Fibroblast of the conjunctiva (primary cell): ENCODE measurements around the gene CTNNAL1.
"Not testable (repeated sequence)": the region's sequence is repeated elsewhere in the genome, so short reads cannot be mapped to it uniquely, and the experiment has no call there.

ENCODE experiments used
- DNase-seq: peaks from one replicate; pipeline ENCODE4 v3.0.0-alpha.2; 2010; ENCODE audit warnings: low read depth

CTNNAL1 gene, protein sequence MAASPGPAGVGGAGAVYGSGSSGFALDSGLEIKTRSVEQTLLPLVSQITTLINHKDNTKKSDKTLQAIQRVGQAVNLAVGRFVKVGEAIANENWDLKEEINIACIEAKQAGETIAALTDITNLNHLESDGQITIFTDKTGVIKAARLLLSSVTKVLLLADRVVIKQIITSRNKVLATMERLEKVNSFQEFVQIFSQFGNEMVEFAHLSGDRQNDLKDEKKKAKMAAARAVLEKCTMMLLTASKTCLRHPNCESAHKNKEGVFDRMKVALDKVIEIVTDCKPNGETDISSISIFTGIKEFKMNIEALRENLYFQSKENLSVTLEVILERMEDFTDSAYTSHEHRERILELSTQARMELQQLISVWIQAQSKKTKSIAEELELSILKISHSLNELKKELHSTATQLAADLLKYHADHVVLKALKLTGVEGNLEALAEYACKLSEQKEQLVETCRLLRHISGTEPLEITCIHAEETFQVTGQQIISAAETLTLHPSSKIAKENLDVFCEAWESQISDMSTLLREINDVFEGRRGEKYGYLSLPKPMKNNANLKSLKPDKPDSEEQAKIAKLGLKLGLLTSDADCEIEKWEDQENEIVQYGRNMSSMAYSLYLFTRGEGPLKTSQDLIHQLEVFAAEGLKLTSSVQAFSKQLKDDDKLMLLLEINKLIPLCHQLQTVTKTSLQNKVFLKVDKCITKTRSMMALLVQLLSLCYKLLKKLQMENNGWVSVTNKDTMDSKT

DNA sequence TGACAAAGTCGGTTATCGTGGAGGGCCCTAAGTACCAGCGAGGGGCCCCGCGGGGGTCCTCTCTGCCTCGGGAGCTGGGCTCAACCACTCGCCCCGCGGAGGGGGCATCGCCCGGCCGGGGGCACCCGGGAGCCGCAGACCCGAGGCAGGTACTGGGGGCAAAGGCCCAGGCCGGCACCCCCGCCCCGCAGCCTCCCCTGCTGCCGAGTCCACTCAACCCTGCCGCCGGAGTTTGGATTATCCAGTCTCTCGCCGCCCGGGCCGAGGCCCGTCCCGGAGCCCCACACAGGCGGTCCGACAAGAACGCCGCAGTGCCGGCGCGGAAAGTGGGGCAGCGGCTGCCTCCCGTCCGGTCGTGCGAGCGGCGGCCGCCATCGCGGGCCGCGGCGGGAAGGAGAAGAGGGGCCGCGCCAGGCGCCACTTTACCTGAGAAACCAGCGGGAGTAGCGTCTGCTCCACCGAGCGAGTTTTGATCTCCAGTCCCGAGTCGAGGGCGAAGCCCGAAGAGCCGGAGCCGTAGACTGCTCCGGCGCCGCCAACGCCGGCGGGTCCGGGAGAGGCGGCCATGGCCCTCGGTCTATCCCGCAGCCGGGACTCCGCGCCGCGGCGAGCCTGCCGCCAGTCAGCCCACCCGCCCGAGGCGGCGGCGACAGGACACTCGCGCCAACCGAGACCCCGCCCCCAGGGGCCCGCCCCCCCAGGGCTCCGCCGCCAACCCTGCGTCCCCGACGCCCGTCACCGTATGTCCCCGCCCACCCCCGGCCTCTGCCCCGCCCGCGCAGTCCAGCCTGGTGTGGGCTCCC is at the start of gene CTNNAL1:
Gene CTNNAL1 (minus strand): TSS at position 624 of the 803 bp plus-strand sequence. CDS start 57 bp downstream, at position 567.
- DNase-seq, result peak; percentile 81

DNA sequence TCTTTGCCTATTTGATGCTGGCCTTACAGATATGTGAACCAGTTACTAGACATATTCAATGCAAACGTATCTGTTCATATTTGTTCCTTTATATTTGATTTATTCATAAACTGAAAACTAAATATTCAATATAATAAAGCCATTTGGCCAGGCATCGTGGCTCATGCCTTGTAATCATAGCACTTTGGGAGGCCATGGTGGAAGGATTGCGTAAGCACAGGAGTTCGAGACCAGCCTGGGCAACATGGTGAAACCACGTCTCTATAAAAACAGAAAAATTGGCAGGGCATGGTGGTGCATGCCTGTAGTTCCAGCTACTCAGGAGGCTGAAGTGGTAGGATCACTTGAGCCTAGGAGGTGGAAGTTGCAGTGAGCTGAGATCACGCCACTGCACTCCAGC is 49.2 kb upstream of the CTNNAL1 start:
- no peak for DNase-seq

DNA sequence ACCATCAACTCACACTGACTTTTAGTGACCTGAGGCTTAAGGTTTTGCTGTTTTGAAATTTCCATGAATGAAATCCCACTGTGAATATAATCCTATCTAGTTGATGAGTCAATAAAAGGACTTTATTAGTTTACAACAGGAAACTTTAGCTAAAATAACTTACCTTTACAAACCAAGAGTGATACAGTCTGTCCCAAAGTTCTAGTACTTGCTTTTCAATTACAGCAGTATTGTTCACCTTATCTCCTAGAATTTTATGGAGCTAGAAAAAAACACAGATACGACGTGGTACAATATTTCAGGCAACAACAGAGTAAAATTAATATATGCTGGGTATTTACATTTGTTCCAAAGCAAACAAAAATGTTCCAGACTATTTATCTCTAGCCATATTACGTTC is 46.9 kb upstream of the CTNNAL1 start:
- DNase-seq, result no peak

DNA sequence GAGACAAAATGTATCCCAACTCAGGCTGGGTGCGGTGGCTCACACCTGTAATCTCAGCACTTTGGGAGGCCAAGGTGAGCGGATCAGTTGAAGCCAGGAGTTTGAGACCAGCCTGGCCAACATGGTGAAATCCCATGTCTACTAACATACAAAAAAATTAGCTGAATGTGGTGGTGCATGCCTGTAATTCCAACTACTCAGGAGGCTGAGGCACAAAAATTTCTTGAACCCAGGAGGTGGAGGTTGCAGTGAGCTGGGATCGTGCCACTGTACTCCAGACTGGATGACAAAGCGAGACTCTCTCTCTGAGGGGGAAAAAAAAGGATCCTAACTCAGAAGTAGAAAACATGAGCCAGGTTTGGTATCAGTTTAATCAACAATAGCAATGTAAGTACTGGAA is 39.8 kb upstream of the CTNNAL1 start:
- DNase-seq, result not testable (repeated sequence)

DNA sequence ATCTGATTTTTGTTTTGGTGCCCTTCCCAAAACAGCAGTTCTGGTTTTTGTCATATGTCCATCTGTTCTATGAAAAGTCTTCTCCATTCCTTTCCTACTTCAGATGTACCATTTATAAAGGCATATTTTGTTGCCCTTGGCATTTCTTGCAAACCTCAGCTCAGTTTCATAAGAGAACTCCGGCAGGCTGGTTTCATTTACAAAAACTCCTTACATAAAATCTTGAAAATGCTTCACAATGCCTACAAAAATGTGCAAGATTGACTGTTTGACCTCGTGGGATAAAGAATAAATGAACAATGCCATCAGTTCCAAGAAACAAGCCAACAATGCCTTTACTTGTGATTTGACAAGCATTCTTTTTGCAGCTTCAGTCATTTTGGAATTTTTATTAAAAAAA is 39.1 kb upstream of the CTNNAL1 start:
- DNase-seq, result peak; percentile 28

GRCh38 chr9:109051733-109052132 is 38.4 kb upstream of the CTNNAL1 start:
- no peak for DNase-seq

GRCh38 chr9:109050444-109050843 is 37.1 kb upstream of the CTNNAL1 start:
- no peak for DNase-seq

- no peak for DNase-seq
Observed at GRCh38 chr9:109048822-109049221, 35.5 kb upstream of the CTNNAL1 start.

GRCh38 chr9:109047259-109047658 is 34.0 kb upstream of the CTNNAL1 start:
- DNase-seq, result no peak

DNA sequence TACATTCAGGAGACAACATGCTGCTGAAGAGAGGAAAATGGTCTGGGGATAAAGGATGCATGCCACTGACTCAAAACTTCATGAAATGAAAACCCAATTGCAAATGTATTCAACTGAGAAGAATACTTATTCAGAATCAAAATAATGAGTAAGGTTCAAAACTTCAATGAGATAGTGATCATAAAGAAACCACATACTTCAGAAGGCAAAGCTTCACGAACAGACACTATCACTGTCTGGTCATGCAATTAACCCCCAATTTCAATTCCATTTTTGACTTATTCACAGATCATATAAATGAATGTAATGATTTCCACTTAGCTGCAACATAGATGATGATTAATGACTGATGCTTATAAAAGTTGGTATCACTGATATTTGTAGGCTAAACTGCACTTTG is 33.0 kb upstream of the CTNNAL1 start:
- no peak for DNase-seq

- no peak for DNase-seq
Observed at GRCh38 chr9:109043578-109043977, 30.3 kb upstream of the CTNNAL1 start.

DNA sequence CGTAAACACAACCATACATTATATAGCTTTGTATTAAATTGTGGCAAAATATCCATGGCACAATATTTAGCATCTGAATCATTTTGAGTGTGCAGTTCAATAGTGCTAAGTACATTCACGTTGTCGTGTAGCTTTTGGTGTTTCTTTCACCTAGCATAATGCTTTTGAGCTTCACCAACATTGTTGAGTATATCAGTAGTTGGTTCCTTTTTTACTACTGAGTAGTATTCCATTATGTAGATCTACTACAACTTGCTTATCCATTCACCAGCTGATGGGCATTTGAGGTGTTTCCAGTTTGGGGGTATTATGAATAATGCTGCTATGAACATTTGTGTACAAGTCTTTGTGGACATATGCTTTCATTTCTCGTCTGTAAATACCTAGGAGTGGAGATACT is 27.3 kb upstream of the CTNNAL1 start:
- no peak for DNase-seq

DNA sequence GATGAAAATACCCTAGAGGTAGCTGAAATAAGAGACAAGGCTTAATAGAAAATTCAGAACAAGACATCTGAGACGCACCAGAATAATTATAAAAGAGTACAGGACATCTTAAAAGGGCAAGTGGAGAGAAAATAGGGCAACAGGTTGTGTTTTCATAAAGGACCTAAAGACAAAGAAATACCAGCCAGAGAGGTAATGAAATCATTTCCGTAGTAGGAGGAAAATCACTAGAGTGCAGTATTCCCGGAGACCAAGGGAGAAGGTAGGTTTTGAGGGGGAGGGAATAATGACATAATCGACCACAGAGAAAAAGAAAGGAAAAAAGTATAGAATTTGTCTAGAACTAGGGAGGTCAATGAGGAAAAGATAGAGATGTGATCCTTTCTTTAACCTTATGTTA is 26.2 kb upstream of the CTNNAL1 start:
- DNase-seq, result no peak

DNA sequence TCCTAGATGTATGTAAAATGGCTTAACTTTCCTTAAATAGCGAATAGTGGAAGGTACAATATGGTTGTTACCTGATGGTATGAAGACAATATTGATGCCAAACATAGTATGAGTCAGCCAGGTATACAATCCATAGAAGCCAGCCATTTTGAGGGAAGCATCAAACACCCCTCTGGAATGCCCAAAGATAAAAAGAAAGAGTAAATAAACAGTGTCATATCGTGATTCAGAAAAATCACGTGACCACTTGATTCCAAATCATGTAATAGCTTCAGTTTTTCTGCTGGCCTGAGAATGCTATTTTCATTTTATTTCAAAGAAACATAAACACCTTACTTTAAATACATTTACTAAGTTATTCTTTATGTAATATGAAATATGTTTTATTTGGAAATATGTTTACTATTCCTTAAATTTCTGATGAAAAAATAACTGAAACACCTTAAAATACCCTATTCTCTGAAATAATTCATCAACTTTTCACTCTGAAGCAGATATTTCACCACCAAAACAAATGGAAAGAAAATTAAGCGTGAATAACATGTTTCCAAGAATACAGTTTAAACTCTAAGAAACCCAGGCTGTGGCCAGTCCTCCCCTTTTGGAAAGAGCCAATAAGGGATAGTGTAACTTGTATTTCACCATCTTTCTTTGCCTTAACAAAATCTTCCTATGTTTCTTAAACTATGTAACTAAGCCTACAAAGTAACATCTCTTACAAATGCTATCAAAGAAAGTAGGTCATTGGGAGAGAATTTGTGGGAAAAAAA is 24.8 kb upstream of the CTNNAL1 start:
- DNase-seq, result no peak

GRCh38 chr9:109036744-109037680 is 23.7 kb upstream of the CTNNAL1 start:
- no peak for DNase-seq

DNA sequence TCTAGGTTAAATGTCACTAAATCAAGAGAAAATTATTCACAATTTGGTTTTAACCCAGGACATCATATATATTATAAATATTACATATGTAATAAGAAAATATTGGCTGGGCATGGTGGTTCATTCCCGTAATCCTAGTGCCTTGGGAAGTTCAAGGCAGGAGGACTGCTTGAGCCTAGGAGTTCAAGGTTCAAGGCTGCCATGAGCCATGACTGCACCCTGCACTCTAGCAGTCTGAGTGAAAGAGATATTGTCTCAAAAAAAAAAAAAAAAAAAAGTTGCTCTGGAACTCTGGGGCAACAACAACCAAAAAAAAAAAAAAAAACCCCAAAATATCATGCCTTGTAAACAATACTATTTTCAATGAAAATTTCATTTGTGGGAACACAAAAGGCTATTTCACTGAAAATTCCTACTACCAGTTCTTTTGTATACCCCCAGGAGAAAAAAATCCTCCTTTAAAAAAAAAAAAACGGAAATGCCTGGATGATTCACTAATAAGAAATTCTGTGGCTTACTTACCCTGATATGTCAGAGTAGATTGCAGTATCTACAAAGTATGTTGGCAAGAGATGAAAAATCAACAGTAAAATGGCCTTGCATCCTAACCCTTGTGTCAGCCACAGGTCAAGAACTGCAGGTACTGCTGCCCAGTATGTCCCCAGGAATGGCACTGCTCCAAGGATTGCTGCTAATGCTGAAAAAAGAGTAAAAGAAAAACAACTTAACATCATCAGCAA is 22.6 kb upstream of the CTNNAL1 start:
- peak; percentile 49 for DNase-seq

- DNase-seq, result no peak
Observed at GRCh38 chr9:109033941-109034700, 20.8 kb upstream of the CTNNAL1 start.

DNA sequence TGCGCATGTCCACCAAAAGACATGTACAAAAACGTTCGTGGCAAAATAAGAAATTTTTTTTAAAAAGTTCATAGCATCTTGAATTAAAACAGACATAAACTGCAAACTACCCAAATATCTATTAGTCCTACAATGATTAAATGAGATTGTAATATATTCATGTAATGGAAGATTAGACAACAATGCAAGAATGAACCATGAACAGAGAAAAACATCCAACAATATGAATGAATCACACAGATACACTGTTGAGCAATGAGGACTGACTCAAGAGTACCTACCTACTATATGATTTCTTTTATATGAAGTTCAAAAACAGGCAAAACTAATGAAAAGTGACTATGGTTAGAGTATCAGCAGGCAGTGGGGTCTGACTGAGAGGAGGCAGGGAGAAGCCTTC is 17.9 kb upstream of the CTNNAL1 start:
- no peak for DNase-seq

GRCh38 chr9:109030426-109030825 is 17.1 kb upstream of the CTNNAL1 start:
- no peak for DNase-seq
